Measurements from ENCODE around the gene KIAA1217.

Gene KIAA1217

DNA sequence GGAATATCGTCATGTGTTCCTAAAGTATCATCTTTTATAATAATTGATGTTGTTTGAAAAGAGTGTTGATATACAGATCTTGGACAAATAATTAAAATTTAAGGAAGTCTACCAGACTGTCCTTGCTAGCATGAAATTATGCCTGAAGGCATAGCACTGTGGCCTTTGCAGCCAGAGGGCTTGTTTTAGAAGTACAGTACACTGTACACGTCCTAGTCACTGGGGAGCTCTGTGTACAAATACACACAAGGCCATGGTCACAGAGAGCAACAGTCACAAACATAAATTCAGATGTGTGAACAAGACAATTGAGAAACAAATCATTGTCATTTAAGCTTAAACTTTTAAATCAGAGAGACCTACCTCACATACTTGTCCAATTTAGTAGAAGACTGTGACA lies 133.0 kb downstream of the KIAA1217 start:
- no peak overlapping the region for H3K4me3 ChIP-seq (ENCODE audit: low read depth, low read length)
- TF ChIP-seq, protein P1, sequence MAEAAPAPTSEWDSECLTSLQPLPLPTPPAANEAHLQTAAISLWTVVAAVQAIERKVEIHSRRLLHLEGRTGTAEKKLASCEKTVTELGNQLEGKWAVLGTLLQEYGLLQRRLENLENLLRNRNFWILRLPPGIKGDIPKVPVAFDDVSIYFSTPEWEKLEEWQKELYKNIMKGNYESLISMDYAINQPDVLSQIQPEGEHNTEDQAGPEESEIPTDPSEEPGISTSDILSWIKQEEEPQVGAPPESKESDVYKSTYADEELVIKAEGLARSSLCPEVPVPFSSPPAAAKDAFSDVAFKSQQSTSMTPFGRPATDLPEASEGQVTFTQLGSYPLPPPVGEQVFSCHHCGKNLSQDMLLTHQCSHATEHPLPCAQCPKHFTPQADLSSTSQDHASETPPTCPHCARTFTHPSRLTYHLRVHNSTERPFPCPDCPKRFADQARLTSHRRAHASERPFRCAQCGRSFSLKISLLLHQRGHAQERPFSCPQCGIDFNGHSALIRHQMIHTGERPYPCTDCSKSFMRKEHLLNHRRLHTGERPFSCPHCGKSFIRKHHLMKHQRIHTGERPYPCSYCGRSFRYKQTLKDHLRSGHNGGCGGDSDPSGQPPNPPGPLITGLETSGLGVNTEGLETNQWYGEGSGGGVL (tag by site-specific recombination; IDR thresholded peaks at IDR 0.05): no peak
- no peak for TF ChIP-seq GLIS2 (tag by site-specific recombination; IDR thresholded peaks at IDR 0.05)
- TF ChIP-seq ZNF623 (tag by site-specific recombination; IDR thresholded peaks at IDR 0.05): no peak
- TF ChIP-seq, protein P2, sequence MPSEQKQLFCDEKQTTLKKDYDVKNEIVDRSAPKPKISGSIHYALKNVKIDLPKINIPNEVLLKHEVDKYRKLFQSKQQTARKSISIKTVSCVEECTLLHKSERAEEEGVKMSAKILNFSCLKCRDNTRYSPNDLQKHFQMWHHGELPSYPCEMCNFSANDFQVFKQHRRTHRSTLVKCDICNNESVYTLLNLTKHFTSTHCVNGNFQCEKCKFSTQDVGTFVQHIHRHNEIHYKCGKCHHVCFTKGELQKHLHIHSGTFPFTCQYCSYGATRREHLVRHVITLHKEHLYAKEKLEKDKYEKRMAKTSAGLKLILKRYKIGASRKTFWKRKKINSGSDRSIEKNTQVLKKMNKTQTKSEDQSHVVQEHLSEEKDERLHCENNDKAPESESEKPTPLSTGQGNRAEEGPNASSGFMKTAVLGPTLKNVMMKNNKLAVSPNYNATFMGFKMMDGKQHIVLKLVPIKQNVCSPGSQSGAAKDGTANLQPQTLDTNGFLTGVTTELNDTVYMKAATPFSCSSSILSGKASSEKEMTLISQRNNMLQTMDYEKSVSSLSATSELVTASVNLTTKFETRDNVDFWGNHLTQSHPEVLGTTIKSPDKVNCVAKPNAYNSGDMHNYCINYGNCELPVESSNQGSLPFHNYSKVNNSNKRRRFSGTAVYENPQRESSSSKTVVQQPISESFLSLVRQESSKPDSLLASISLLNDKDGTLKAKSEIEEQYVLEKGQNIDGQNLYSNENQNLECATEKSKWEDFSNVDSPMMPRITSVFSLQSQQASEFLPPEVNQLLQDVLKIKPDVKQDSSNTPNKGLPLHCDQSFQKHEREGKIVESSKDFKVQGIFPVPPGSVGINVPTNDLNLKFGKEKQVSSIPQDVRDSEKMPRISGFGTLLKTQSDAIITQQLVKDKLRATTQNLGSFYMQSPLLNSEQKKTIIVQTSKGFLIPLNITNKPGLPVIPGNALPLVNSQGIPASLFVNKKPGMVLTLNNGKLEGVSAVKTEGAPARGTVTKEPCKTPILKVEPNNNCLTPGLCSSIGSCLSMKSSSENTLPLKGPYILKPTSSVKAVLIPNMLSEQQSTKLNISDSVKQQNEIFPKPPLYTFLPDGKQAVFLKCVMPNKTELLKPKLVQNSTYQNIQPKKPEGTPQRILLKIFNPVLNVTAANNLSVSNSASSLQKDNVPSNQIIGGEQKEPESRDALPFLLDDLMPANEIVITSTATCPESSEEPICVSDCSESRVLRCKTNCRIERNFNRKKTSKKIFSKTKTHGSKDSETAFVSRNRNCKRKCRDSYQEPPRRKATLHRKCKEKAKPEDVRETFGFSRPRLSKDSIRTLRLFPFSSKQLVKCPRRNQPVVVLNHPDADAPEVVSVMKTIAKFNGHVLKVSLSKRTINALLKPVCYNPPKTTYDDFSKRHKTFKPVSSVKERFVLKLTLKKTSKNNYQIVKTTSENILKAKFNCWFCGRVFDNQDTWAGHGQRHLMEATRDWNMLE (tag by site-specific recombination; conservative IDR thresholded peaks at IDR 0.05; ENCODE audit: low read depth): no peak
- TF ChIP-seq ZNF133 (tag by site-specific recombination; IDR thresholded peaks at IDR 0.05): no peak
- TF ChIP-seq YY2 (tag by site-specific recombination; IDR thresholded peaks at IDR 0.05): no peak
- TF ChIP-seq, protein P3, sequence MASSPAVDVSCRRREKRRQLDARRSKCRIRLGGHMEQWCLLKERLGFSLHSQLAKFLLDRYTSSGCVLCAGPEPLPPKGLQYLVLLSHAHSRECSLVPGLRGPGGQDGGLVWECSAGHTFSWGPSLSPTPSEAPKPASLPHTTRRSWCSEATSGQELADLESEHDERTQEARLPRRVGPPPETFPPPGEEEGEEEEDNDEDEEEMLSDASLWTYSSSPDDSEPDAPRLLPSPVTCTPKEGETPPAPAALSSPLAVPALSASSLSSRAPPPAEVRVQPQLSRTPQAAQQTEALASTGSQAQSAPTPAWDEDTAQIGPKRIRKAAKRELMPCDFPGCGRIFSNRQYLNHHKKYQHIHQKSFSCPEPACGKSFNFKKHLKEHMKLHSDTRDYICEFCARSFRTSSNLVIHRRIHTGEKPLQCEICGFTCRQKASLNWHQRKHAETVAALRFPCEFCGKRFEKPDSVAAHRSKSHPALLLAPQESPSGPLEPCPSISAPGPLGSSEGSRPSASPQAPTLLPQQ (tag by site-specific recombination; IDR thresholded peaks at IDR 0.05): no peak
- TF ChIP-seq, protein P4, sequence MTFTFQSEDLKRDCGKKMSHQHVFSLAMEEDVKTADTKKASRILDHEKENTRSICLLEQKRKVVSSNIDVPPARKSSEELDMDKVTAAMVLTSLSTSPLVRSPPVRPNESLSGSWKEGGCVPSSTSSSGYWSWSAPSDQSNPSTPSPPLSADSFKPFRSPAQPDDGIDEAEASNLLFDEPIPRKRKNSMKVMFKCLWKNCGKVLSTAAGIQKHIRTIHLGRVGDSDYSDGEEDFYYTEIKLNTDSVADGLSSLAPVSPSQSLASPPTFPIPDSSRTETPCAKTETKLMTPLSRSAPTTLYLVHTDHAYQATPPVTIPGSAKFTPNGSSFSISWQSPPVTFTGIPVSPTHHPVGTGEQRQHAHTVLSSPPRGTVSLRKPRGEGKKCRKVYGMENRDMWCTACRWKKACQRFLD (tag by site-specific recombination; IDR thresholded peaks at IDR 0.05): no peak
- TF ChIP-seq ZNF10 (tag by site-specific recombination; IDR thresholded peaks at IDR 0.05): no peak
- TF ChIP-seq, protein P5, sequence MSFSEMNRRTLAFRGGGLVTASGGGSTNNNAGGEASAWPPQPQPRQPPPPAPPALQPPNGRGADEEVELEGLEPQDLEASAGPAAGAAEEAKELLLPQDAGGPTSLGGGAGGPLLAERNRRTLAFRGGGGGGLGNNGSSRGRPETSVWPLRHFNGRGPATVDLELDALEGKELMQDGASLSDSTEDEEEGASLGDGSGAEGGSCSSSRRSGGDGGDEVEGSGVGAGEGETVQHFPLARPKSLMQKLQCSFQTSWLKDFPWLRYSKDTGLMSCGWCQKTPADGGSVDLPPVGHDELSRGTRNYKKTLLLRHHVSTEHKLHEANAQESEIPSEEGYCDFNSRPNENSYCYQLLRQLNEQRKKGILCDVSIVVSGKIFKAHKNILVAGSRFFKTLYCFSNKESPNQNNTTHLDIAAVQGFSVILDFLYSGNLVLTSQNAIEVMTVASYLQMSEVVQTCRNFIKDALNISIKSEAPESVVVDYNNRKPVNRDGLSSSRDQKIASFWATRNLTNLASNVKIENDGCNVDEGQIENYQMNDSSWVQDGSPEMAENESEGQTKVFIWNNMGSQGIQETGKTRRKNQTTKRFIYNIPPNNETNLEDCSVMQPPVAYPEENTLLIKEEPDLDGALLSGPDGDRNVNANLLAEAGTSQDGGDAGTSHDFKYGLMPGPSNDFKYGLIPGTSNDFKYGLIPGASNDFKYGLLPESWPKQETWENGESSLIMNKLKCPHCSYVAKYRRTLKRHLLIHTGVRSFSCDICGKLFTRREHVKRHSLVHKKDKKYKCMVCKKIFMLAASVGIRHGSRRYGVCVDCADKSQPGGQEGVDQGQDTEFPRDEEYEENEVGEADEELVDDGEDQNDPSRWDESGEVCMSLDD (tag by site-specific recombination; IDR thresholded peaks at IDR 0.05): no peak
- no peak for TF ChIP-seq ZNF404 (tag by site-specific recombination; IDR thresholded peaks at IDR 0.05)
- TF ChIP-seq ZNF2 (tag by site-specific recombination; IDR thresholded peaks at IDR 0.05): no peak
- TF ChIP-seq ZNF121 (tag by site-specific recombination; IDR thresholded peaks at IDR 0.05): no peak
- no peak for TF ChIP-seq ZNF521 (tag by site-specific recombination; IDR thresholded peaks at IDR 0.05)
- TF ChIP-seq KLF8 (tag by site-specific recombination; IDR thresholded peaks at IDR 0.05): no peak
- TF ChIP-seq ZNF830 (tag by site-specific recombination; IDR thresholded peaks at IDR 0.05; ENCODE audit: low read depth): no peak
- POLR2A ChIA-PET: no interaction called here

More for the DNA sequence above, 133.0 kb downstream of the KIAA1217 start:
- H3K9me3 ChIP-seq (ENCODE audit: control insufficient read depth, insufficient read depth, low read depth, low read length): no peaks in the 10 kb centered on the region
- CTCF ChIA-PET: interaction anchor here (1.1 kb wide), 2 partner anchors 22 to 24 kb away, joined by 3 to 4 read pairs; no protein-coding TSS in a partner anchor
- no peaks in the 10 kb centered on the region for H3K36me3 ChIP-seq (ENCODE audit: control insufficient read depth in 2 of 2, insufficient read depth in 1 of 2, low read length in 2 of 2)
- H3K27ac ChIP-seq (ENCODE audit: extremely low read depth, low read depth, low read length): no peak overlapping the region
- no peaks in the 10 kb centered on the region for H3K4me1 ChIP-seq (ENCODE audit: control insufficient read depth, insufficient read depth, low read length)
